ENCODE measurements around the gene LIN37. TPM values are rescaled to one million over a fixed set of nuclear protein-coding genes. Genes with fewer than 3 reads are reported as not detected.

LIN37 gene, protein sequence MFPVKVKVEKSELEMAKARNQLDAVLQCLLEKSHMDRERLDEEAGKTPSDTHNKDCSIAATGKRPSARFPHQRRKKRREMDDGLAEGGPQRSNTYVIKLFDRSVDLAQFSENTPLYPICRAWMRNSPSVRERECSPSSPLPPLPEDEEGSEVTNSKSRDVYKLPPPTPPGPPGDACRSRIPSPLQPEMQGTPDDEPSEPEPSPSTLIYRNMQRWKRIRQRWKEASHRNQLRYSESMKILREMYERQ
- total RNA-seq (10 to 100 TPM in 8 of 9 donors, 1 to 10 TPM in 1; 6.0 to 28.2 (median 12.5) TPM), polyA plus RNA-seq (100 to 1,000 TPM in 1 of 3 donors, 10 to 100 TPM in 2; 11.3 to 137 (median 75.9) TPM)
- long read RNA-seq, donor 1, partial matches to known transcripts: 0 of 4 reads
- long read RNA-seq, donor 1, other reads (novel, unspliced or antisense): 0 of 4 reads
- long read RNA-seq, donor 2, partial matches to known transcripts: 0 of 3 reads
- long read RNA-seq, donor 2, other reads (novel, unspliced or antisense): 0 of 3 reads
- long read RNA-seq, donor 3, partial matches to known transcripts: 0 of 2 reads
- long read RNA-seq, donor 3, other reads (novel, unspliced or antisense): 0 of 2 reads
- long read RNA-seq, donor 4, partial matches to known transcripts: 3 of 10 reads
- long read RNA-seq, donor 4, other reads (novel, unspliced or antisense): 3 of 10 reads
- long read RNA-seq, donor 5, partial matches to known transcripts: 0 of 4 reads
- long read RNA-seq, donor 5, other reads (novel, unspliced or antisense): 1 of 4 reads
- long read RNA-seq, donor 6, partial matches to known transcripts: 3 of 6 reads
- long read RNA-seq, donor 6, other reads (novel, unspliced or antisense): 1 of 6 reads
- long read RNA-seq, donor 7, partial matches to known transcripts: 0 of 1 reads
- long read RNA-seq, donor 7, other reads (novel, unspliced or antisense): 0 of 1 reads
- long read RNA-seq, donor 8, partial matches to known transcripts: 0 of 6 reads
- long read RNA-seq, donor 8, other reads (novel, unspliced or antisense): 0 of 6 reads
- long read RNA-seq, donor 9, partial matches to known transcripts: 0 of 3 reads
- long read RNA-seq, donor 9, other reads (novel, unspliced or antisense): 0 of 3 reads
- long read RNA-seq, donor 10, partial matches to known transcripts: 0 of 1 reads
- long read RNA-seq, donor 10, other reads (novel, unspliced or antisense): 0 of 1 reads

GRCh38 chr19:35748106-35749020, at the start of gene LIN37:
LIN37 (plus strand) TSS chr19:35748576; CDS start chr19:35748725, 149 bp downstream.
- Histone ChIP-seq H3K9me3 (replicated peaks in 1 of 3) (no peaks in the 10 kb centered on the region), H3K36me3 (replicated peaks in 1 of 2) (peaks cover 0 to 14% of the 10 kb centered on the region in 2 donors), H3K27ac (peak within 1 kb of the TSS in 4 of 5 donors; percentile 46 to 78 (median 62)), H3K27me3 (no peaks in the 10 kb centered on the region), H3K4me3 (peak within 1 kb of the TSS in 3 of 4 donors; percentile 56 to 87 (median 76)), H3K4me1 (replicated peaks in 1 of 2) (peaks cover 21 to 40% of the 10 kb centered on the region in 2 donors)
- WGBS, 4 donors: 1% methylated on average over 42 to 45 of the region's 45 CpGs
- peak; percentile 91 to 95 for TF ChIP-seq POLR2A (IDR thresholded peaks at IDR 0.05)
- peak in 3 of 6 experiments; percentile 11 to 41 (median 41) for TF ChIP-seq CTCF (IDR thresholded peaks at IDR 0.05)
- intact Hi-C loops (cut with DNase I): no loop called here
- DNase-seq: peak; percentile 99 to 100 (median 99)

DNA sequence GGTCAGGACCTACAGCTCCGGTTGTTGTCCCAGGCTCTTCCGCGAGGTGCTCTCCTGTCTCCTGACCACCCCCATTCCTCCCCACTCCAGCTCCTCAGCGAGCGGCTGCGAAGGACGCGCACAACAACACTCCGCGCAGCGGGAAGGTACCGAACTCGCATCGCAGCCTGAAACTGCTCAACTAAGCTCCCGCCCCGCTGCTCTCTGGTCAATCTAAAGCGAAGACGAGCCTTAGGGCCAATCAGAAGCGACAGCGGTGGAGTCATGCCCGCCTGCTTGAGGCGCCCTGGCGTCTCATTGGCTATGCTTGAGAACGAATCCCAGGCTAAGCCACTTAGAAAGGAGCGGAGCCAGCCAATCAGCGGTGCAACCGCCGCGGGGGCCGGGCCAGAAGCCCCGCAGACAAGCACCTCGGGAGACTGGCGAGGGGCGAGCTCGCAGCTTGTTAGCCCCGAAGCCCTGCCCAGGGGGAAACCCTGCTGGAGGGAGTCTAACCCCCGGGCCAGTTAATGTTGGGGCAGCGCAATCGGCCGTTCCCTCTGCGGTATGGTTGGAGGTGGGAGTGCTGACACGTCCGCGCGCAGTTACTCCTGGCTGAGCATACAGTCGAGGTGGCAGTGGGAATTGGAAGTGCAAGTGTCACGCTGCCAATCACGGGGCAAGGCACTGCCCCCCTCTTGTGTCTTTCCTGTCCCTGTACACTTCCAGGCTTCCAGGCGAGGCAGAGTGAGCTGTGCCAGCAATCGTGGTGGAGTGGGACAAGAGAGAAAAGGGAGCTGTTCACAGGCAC, 46.0 kb upstream of the LIN37 start:
- intact Hi-C loops (cut with DNase I): loop anchor here in 1 of 2 donors (10.0 kb wide), 1 partner anchor 112 kb away; the partner anchor contains the start of gene PRODH2
- Histone ChIP-seq H3K4me3 (peak overlapping the region in 2 of 4 donors; percentile 24 to 64), H3K27me3 (no peaks in the 10 kb centered on the region), H3K36me3 (replicated peaks in 1 of 2) (no peaks in the 10 kb centered on the region), H3K27ac (no peak overlapping the region), H3K9me3 (replicated peaks in 1 of 3) (no peaks in the 10 kb centered on the region), H3K4me1 (replicated peaks in 1 of 2) (peaks cover 0 to 9% of the 10 kb centered on the region in 2 donors)
- DNase-seq: peak; percentile 91 to 98 (median 95)
- TF ChIP-seq CTCF (IDR thresholded peaks at IDR 0.05): no peak
- TF ChIP-seq POLR2A (IDR thresholded peaks at IDR 0.05): no peak
- 0 to 2% (median 1%) methylated on average over 26 to 50 of the region's 50 CpGs for WGBS, 4 donors

DNA sequence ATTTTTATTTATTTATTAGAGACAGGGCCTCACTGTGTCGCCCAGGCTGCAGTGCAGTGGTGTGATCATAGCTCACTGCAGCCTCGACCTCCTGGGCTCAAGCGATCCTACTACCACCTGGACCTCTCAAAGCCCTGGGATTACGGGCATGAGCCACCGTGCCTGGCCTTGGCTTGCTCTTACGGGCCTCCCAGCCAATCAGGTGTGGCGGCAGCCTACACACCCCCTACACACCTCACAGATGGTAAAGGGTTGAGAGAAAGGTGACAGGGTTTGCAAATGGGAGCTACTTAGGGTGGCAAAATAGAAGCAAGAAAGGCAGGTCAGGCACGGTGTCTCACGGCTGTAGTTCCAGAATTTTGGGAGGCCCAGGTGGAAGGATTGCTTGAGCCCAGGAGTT, 45.0 kb upstream of the LIN37 start:
- 41 to 52% (median 49%) methylated on average over 9 of the region's 9 CpGs for WGBS, 4 donors
- Histone ChIP-seq H3K4me1 (replicated peaks in 1 of 2) (peaks cover 0 to 9% of the 10 kb centered on the region in 2 donors), H3K27me3 (no peaks in the 10 kb centered on the region), H3K4me3 (no peak overlapping the region), H3K9me3 (replicated peaks in 1 of 3) (no peaks in the 10 kb centered on the region), H3K36me3 (replicated peaks in 1 of 2) (no peaks in the 10 kb centered on the region), H3K27ac (no peak overlapping the region)
- intact Hi-C loops (cut with DNase I): loop anchor here in 1 of 2 donors (10.0 kb wide), 1 partner anchor 111 kb away; the partner anchor contains the start of gene PRODH2
- no peak for DNase-seq
- TF ChIP-seq CTCF (IDR thresholded peaks at IDR 0.05) (no peak), POLR2A (IDR thresholded peaks at IDR 0.05) (no peak)

All from adrenal gland (tissue), 19 donors.